IMR-90 (cell line): ENCODE measurements around the gene MAK.

Experiments used
- BHLHE40 ChIP-seq: fragments of 150-350 bp; IDR thresholded peaks from 2 replicates; pipeline ENCODE4 v1.6.1; 2016; ENCODE audit warnings: mild to moderate bottlenecking, low read depth, low read length
- ELK1 ChIP-seq: fragments of 150-350 bp; IDR thresholded peaks from 2 replicates; pipeline ENCODE4 v1.6.1; 2016; ENCODE audit warnings: low read depth, mild to moderate bottlenecking, low read length, moderate library complexity, borderline replicate concordance
- MAFK ChIP-seq: IDR thresholded peaks from 2 replicates; pipeline ENCODE4 v1.6.1; 2012; ENCODE audit warnings: low read depth, low read length, improper control_type of control experiment
- NFE2L2 ChIP-seq: fragments of 150-350 bp; IDR thresholded peaks from 2 replicates; pipeline ENCODE4 v1.6.1; 2016; ENCODE audit warnings: low read depth, mild to moderate bottlenecking, low read length
- POLR2A ChIP-seq: IDR thresholded peaks from 2 replicates; pipeline ENCODE4 v1.6.1; 2012; ENCODE audit warnings: mild to moderate bottlenecking, low read depth, low read length
- RAD21 ChIP-seq: IDR thresholded peaks from 2 replicates; pipeline ENCODE4 v1.6.1; 2012; ENCODE audit warnings: low read length, improper control_type of control experiment
- TF ChIP-seq, protein P1 (sequence below): conservative IDR thresholded peaks from 2 replicates; pipeline ENCODE4 v1.5.1; 2012; ENCODE audit warnings: mild to moderate bottlenecking, low read depth, low read length, improper control_type of control experiment

DNA sequence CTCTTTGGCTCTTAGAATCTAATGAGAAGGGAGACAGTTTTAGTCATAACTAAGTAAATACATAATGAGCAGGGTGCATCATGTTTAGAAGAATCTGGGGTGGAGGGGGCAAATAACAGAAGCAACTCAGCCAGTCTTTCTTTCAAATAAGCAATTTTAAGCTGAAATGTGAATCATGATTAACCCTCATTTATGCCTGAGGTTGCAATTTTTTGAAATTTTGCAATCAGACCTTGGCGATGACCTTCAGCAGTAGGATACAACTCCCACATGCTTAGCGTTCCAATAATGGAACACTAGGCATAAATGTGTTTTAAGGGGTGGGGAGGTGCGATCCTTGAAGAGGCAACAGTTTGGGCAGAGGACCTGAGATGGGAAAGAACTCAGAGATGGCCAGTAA lies 60.1 kb downstream of the MAK start:
- TF ChIP-seq MAFK (no peak), POLR2A (no peak), ELK1 (no peak), BHLHE40 (no peak), RAD21 (no peak), NFE2L2 (no peak)
- TF ChIP-seq, protein P1, sequence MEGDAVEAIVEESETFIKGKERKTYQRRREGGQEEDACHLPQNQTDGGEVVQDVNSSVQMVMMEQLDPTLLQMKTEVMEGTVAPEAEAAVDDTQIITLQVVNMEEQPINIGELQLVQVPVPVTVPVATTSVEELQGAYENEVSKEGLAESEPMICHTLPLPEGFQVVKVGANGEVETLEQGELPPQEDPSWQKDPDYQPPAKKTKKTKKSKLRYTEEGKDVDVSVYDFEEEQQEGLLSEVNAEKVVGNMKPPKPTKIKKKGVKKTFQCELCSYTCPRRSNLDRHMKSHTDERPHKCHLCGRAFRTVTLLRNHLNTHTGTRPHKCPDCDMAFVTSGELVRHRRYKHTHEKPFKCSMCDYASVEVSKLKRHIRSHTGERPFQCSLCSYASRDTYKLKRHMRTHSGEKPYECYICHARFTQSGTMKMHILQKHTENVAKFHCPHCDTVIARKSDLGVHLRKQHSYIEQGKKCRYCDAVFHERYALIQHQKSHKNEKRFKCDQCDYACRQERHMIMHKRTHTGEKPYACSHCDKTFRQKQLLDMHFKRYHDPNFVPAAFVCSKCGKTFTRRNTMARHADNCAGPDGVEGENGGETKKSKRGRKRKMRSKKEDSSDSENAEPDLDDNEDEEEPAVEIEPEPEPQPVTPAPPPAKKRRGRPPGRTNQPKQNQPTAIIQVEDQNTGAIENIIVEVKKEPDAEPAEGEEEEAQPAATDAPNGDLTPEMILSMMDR: no peak
